HEK293T (cell line): ENCODE data around the gene DYDC2.

Experiments used
- CTCF ChIA-PET: fragments of 350-600 bp; formaldehyde crosslinking; extraction: SDS; loops from one replicate; lab custom pipeline; 2021; ENCODE audit warnings: antibody characterized with exemption, inconsistent platforms; lab: Yijun Ruan, JAX
- POLR2A ChIA-PET: fragments of 350-600 bp; formaldehyde crosslinking; extraction: SDS; loops from one replicate; lab custom pipeline; 2020; ENCODE audit warnings: antibody characterized with exemption, inconsistent platforms; lab: Yijun Ruan, JAX
- DNase-seq: peaks from one replicate; pipeline ENCODE4 v3.0.0; 2012; ENCODE audit warnings: mixed read lengths; ENCODE audit errors: extremely low spot score
- ARNT ChIP-seq: fragments of 450-650 bp; IDR thresholded peaks from 2 replicates; pipeline ENCODE4 v1.6.1; 2017; ENCODE audit warnings: mild to moderate bottlenecking
- BHLHE40 ChIP-seq: fragments of 450-650 bp; IDR thresholded peaks from 2 replicates; pipeline ENCODE4 v1.6.1; 2016; ENCODE audit warnings: mild to moderate bottlenecking, moderate library complexity, borderline replicate concordance
- CTBP1 ChIP-seq: fragments of 450-650 bp; IDR thresholded peaks from 2 replicates; pipeline ENCODE4 v1.6.1; 2016; ENCODE audit warnings: borderline replicate concordance
- ELF4 ChIP-seq: fragments of 450-650 bp; IDR thresholded peaks from 2 replicates; pipeline ENCODE4 v1.6.1; 2017; ENCODE audit warnings: antibody characterized with exemption
- FOXA1 ChIP-seq: fragments of 450-650 bp; IDR thresholded peaks from 2 replicates; pipeline ENCODE4 v1.6.1; 2016; ENCODE audit warnings: mild to moderate bottlenecking
- FOXK2 ChIP-seq: fragments of 450-650 bp; IDR thresholded peaks from 2 replicates; pipeline ENCODE4 v1.6.1; 2016; ENCODE audit warnings: mild to moderate bottlenecking
- FOXM1 ChIP-seq: fragments of 450-650 bp; IDR thresholded peaks from 2 replicates; pipeline ENCODE4 v1.6.1; 2017; ENCODE audit warnings: mild to moderate bottlenecking, borderline replicate concordance
- HDGF ChIP-seq: fragments of 450-650 bp; IDR thresholded peaks from 2 replicates; pipeline ENCODE4 v1.6.1; 2017; ENCODE audit warnings: antibody characterized with exemption, borderline replicate concordance
- L3MBTL2 ChIP-seq: fragments of 450-650 bp; conservative IDR thresholded peaks from 2 replicates; pipeline ENCODE4 v1.6.1; 2016; ENCODE audit warnings: mild to moderate bottlenecking
- LEF1 ChIP-seq: fragments of 450-650 bp; IDR thresholded peaks from 2 replicates; pipeline ENCODE4 v1.6.1; 2017; ENCODE audit warnings: mild to moderate bottlenecking, borderline replicate concordance
- NFRKB ChIP-seq: fragments of 450-650 bp; IDR thresholded peaks from 2 replicates; pipeline ENCODE4 v1.6.1; 2016; ENCODE audit warnings: mild to moderate bottlenecking, moderate library complexity
- PKNOX1 ChIP-seq: fragments of 450-650 bp; IDR thresholded peaks from 2 replicates; pipeline ENCODE4 v1.6.1; 2016
- SP1 ChIP-seq: fragments of 450-650 bp; IDR thresholded peaks from 2 replicates; pipeline ENCODE4 v1.6.1; 2017
- SUZ12 ChIP-seq: fragments of 450-650 bp; IDR thresholded peaks from 2 replicates; pipeline ENCODE4 v1.6.1; 2016; ENCODE audit warnings: mild to moderate bottlenecking
- TARDBP ChIP-seq: fragments of 450-650 bp; IDR thresholded peaks from 2 replicates; pipeline ENCODE4 v1.6.1; 2016
- ZNF384 ChIP-seq: fragments of 450-650 bp; IDR thresholded peaks from 2 replicates; pipeline ENCODE4 v1.6.1; 2016

Gene DYDC2

GRCh38 chr10:80319725-80320290 is 36.8 kb upstream of the DYDC2 start:
- POLR2A ChIA-PET: no interaction called here
- TF ChIP-seq BHLHE40: no peak
- no peak for TF ChIP-seq L3MBTL2
- TF ChIP-seq HDGF: no peak
- TF ChIP-seq NFRKB: no peak
- TF ChIP-seq ZNF384: no peak
- TF ChIP-seq FOXK2: no peak
- no peak for TF ChIP-seq TARDBP
- TF ChIP-seq FOXA1: no peak
- TF ChIP-seq ARNT: no peak
- no peak for TF ChIP-seq ELF4
- no peak for TF ChIP-seq LEF1
- CTCF ChIA-PET: no interaction called here
- DNase-seq: no peak

- no peak for TF ChIP-seq L3MBTL2
- TF ChIP-seq BHLHE40: no peak
- no peak for TF ChIP-seq NFRKB
- TF ChIP-seq HDGF: no peak
- TF ChIP-seq ARNT: no peak
- TF ChIP-seq SUZ12: no peak
- no peak for TF ChIP-seq ELF4
- TF ChIP-seq SP1: no peak
- TF ChIP-seq FOXM1: no peak
- TF ChIP-seq FOXK2: no peak
- TF ChIP-seq PKNOX1: no peak
- POLR2A ChIA-PET: no interaction called here
- CTCF ChIA-PET: no interaction called here
- no peak for DNase-seq
Observed at GRCh38 chr10:80320377-80320776, 36.2 kb upstream of the DYDC2 start.

- TF ChIP-seq SUZ12: no peak
- no peak for TF ChIP-seq ELF4
- no peak for TF ChIP-seq BHLHE40
- TF ChIP-seq FOXA1: no peak
- TF ChIP-seq PKNOX1: no peak
- TF ChIP-seq HDGF: no peak
- no peak for TF ChIP-seq TARDBP
- TF ChIP-seq LEF1: no peak
- TF ChIP-seq ARNT: no peak
- no peak for TF ChIP-seq ZNF384
- no peak for TF ChIP-seq FOXM1
- TF ChIP-seq NFRKB: no peak
- no peak for TF ChIP-seq FOXK2
- TF ChIP-seq L3MBTL2: no peak
- TF ChIP-seq CTBP1: no peak
- no peak for TF ChIP-seq SP1
- ChIA-PET POLR2A (no interaction called here), CTCF (no interaction called here)
- no peak for DNase-seq
Observed at GRCh38 chr10:80321183-80321582, 35.4 kb upstream of the DYDC2 start.

GRCh38 chr10:80322158-80322557 is 34.4 kb upstream of the DYDC2 start:
- ChIA-PET POLR2A (no interaction called here), CTCF (no interaction called here)
- TF ChIP-seq SUZ12: no peak
- no peak for TF ChIP-seq ELF4
- DNase-seq: no peak

GRCh38 chr10:80322711-80323110 is 33.9 kb upstream of the DYDC2 start:
- DNase-seq: no peak
- TF ChIP-seq TARDBP: no peak
- TF ChIP-seq PKNOX1: no peak
- TF ChIP-seq FOXA1: no peak
- no peak for TF ChIP-seq FOXM1
- no peak for TF ChIP-seq CTBP1
- TF ChIP-seq NFRKB: no peak
- POLR2A ChIA-PET: no interaction called here
- CTCF ChIA-PET: no interaction called here

- no peak for DNase-seq
- POLR2A ChIA-PET: no interaction called here
- CTCF ChIA-PET: interaction anchor here (0.7 kb wide), 1 partner anchor 152 kb away, joined by 3 read pairs; no protein-coding TSS in a partner anchor
- TF ChIP-seq TARDBP (no peak), HDGF (no peak), ARNT (no peak), PKNOX1 (no peak), FOXA1 (no peak), FOXM1 (no peak), LEF1 (no peak), NFRKB (no peak), ZNF384 (no peak), BHLHE40 (no peak)
Observed at GRCh38 chr10:80323311-80323710, 33.3 kb upstream of the DYDC2 start.
